HepG2 (cell line): ENCODE data around the gene L2HGDH. TPM values are rescaled to one million over a fixed set of nuclear protein-coding genes. Genes with fewer than 3 reads are reported as not detected.

Source experiments
- CBX1 ChIP-seq: IDR thresholded peaks from one replicate; pipeline ENCODE4 v1.6.1; 2016; ENCODE audit warnings: antibody characterized with exemption, low read depth
- CHD2 ChIP-seq: IDR thresholded peaks from 2 replicates; pipeline ENCODE4 v1.6.1; 2011; ENCODE audit warnings: low read depth, low read length, improper control_type of control experiment
- ELF3 ChIP-seq: IDR thresholded peaks from 2 replicates; pipeline ENCODE4 v1.6.1; 2016; ENCODE audit warnings: missing genetic modification reagents, missing compliant biosample characterization
- FOXK1 ChIP-seq: sonication (generic); formaldehyde crosslinking; IDR thresholded peaks from 2 replicates; pipeline ENCODE4 v1.4.0; 2020; ENCODE audit warnings: low read depth, missing genetic modification reagents, borderline replicate concordance
- KDM2A ChIP-seq: sonication (generic); formaldehyde crosslinking; IDR thresholded peaks from 2 replicates; pipeline ENCODE4 v1.4.0; 2020; ENCODE audit warnings: low read depth, missing genetic modification reagents, borderline replicate concordance
- MYC ChIP-seq: sonication (generic); formaldehyde crosslinking; IDR thresholded peaks from 2 replicates; pipeline ENCODE4 v1.9.0; 2021; ENCODE audit warnings: missing genetic modification reagents, borderline replicate concordance
- NFRKB ChIP-seq: fragments of 450-650 bp; IDR thresholded peaks from 2 replicates; pipeline ENCODE4 v1.6.1; 2017
- NONO ChIP-seq, 2 experiments: fragments of 450-650 bp in 1 of 2; sonication (generic) in 1 of 2; formaldehyde crosslinking in 1 of 2; IDR thresholded peaks in 1 of 2; conservative IDR thresholded peaks in 1 of 2; 2 replicates each; pipeline versions ENCODE4 v1.6.1 to v1.8.0; 2017 to 2022; ENCODE audit warnings: mild to moderate bottlenecking in 1 of 2, missing genetic modification reagents in 1 of 2, moderate library complexity in 1 of 2
- PBX3 ChIP-seq: sonication (generic); formaldehyde crosslinking; IDR thresholded peaks from 2 replicates; pipeline ENCODE4 v1.8.1; 2023; ENCODE audit warnings: missing genetic modification reagents, inconsistent platforms, borderline replicate concordance
- PHF21A ChIP-seq: sonication (generic); formaldehyde crosslinking; IDR thresholded peaks from 2 replicates; pipeline ENCODE4 v1.5.0; 2020; ENCODE audit warnings: mild to moderate bottlenecking, missing genetic modification reagents
- RXRA ChIP-seq: sonication (generic); formaldehyde crosslinking; IDR thresholded peaks from 2 replicates; pipeline ENCODE4 v1.5.1; 2020; ENCODE audit warnings: missing genetic modification reagents
- SALL1 ChIP-seq: sonication (generic); formaldehyde crosslinking; IDR thresholded peaks from 2 replicates; pipeline ENCODE4 v1.8.0; 2022; ENCODE audit warnings: mild to moderate bottlenecking, missing genetic modification reagents
- TFDP2 ChIP-seq: sonication (generic); formaldehyde crosslinking; IDR thresholded peaks from 2 replicates; pipeline ENCODE4 v1.4.0; 2020; ENCODE audit warnings: missing genetic modification reagents
- TGIF2 ChIP-seq: IDR thresholded peaks from 2 replicates; pipeline ENCODE4 v1.6.1; 2016; ENCODE audit warnings: control low read depth, missing compliant biosample characterization
- THAP7 ChIP-seq: sonication (generic); formaldehyde crosslinking; IDR thresholded peaks from 2 replicates; pipeline ENCODE4 v1.8.1; 2023; ENCODE audit warnings: mild to moderate bottlenecking, missing genetic modification reagents
- ZFP1 ChIP-seq: IDR thresholded peaks from 2 replicates; pipeline ENCODE4 v1.6.1; 2016
- ZNF530 ChIP-seq: sonication (generic); formaldehyde crosslinking; IDR thresholded peaks from 2 replicates; pipeline ENCODE4 v1.5.0; 2020; ENCODE audit warnings: low read depth, mild to moderate bottlenecking, missing genetic modification reagents
- ZNF562 ChIP-seq: sonication (generic); formaldehyde crosslinking; IDR thresholded peaks from 2 replicates; pipeline ENCODE4 v1.8.0; 2022; ENCODE audit warnings: missing genetic modification reagents, borderline replicate concordance
- ZNF569 ChIP-seq: sonication (generic); formaldehyde crosslinking; IDR thresholded peaks from 2 replicates; pipeline ENCODE4 v1.5.0; 2020; ENCODE audit warnings: mild to moderate bottlenecking, missing genetic modification reagents, moderate library complexity, borderline replicate concordance
- ZNF775 ChIP-seq: sonication (generic); formaldehyde crosslinking; IDR thresholded peaks from 2 replicates; pipeline ENCODE4 v1.4.0; 2020; ENCODE audit warnings: missing genetic modification reagents, mild to moderate bottlenecking, moderate library complexity, borderline replicate concordance
- ZNF780A ChIP-seq: sonication (generic); formaldehyde crosslinking; IDR thresholded peaks from 2 replicates; pipeline ENCODE4 v1.8.0; 2022; ENCODE audit warnings: mild to moderate bottlenecking, missing genetic modification reagents, moderate library complexity
- ZNF800 ChIP-seq: sonication (generic); formaldehyde crosslinking; IDR thresholded peaks from 2 replicates; pipeline ENCODE4 v1.4.0; 2020; ENCODE audit warnings: missing genetic modification reagents
- polyA plus RNA-seq, 8 experiments: library from polyadenylated mRNA; depleted of rRNA in 3 of 8; stranded (reverse) in 7 of 8; unstranded in 1 of 8; fragments of >200 nt; fragmentation: Illumina TruSeq in 4 of 8; extraction: Trizol in 4 of 8; gene quantifications; 2 replicates each; pipeline versions ENCODE4 v1.2.1 to v1.2.3, GENCODE V29; 2011 to 2016; ENCODE audit warnings: low read depth in 4 of 8, missing spikeins in 1 of 8, mixed read lengths in 1 of 8; ENCODE audit not compliant: insufficient read depth in 1 of 8
- total RNA-seq, 5 experiments: library from RNA; depleted of rRNA; stranded (reverse); fragments of >200 nt; fragmentation: Illumina TruSeq; extraction: Trizol; gene quantifications; 2 replicates each; pipeline ENCODE4 v1.2.3, GENCODE V29; 2016; ENCODE audit warnings: low read depth in 1 of 5

The L2HGDH gene
- total and polyA plus RNA-seq, 2 of the 13 experiments (the other 11 are each of a cell fraction or from before 2014, with no cell fraction given) = 3.3 to 5.0 TPM

- no peak for TF ChIP-seq ZNF800 (CRISPR knock-in tag)
- 0 out of 2 replicates have a peak, but pooled peaks have one; percentile 92 for TF ChIP-seq ZNF569 (CRISPR knock-in tag)
- peak; percentile 44 for TF ChIP-seq ELF3 (CRISPR knock-in tag)
- TF ChIP-seq CBX1 = peak; percentile 41
- TF ChIP-seq ZNF530 (CRISPR knock-in tag) = no peak
- no peak; the same call in 1 of the 2 replicates for TF ChIP-seq PBX3 (CRISPR knock-in tag)
- TF ChIP-seq FOXK1 (CRISPR knock-in tag) = 0 out of 2 replicates have a peak, but pooled peaks have one; percentile 34
- TF ChIP-seq ZFP1 (CRISPR knock-in tag) = no peak
- no peak for TF ChIP-seq NONO (IDR thresholded peaks at IDR 0.05)
- peak; percentile 89 for TF ChIP-seq NONO (CRISPR knock-in tag; conservative IDR thresholded peaks at IDR 0.05)
- no peak for TF ChIP-seq ZNF780A
- TF ChIP-seq MYC (CRISPR knock-in tag) = peak; percentile 86
- no peak for TF ChIP-seq CHD2
- TF ChIP-seq PHF21A (CRISPR knock-in tag) = peak; percentile 88
- peak; percentile 86 for TF ChIP-seq TFDP2 (CRISPR knock-in tag)
- TF ChIP-seq ZNF775 = 0 out of 2 replicates have a peak, but pooled peaks have one; percentile 61
- TF ChIP-seq KDM2A (CRISPR knock-in tag) = peak; percentile 84
- no peak for TF ChIP-seq THAP7
- TF ChIP-seq RXRA (CRISPR knock-in tag) = peak; percentile 82; the same call in 1 of the 2 replicates
- TF ChIP-seq NFRKB = no peak
- peak; percentile 33; the same call in 1 of the 2 replicates for TF ChIP-seq TGIF2 (CRISPR knock-in tag)
- no peak for TF ChIP-seq ZNF562 (CRISPR knock-in tag)
- TF ChIP-seq SALL1 = peak; percentile 84
Measured at GRCh38 chr14:50311972-50312733, at the start of gene L2HGDH, which contains the start of gene DMAC2L (continued).
